ENCODE measurements around the gene SLC9A6. TPM values are rescaled to one million over a fixed set of nuclear protein-coding genes. Genes with fewer than 3 reads are reported as not detected.

The SLC9A6 gene
- total and polyA plus RNA-seq, 11 donors = 10.6 to 23.2 (median 15.6) TPM

GRCh38 chrX:136045008-136045407 lies 59.8 kb downstream of the SLC9A6 start:
- Histone ChIP-seq H3K4me3 (no peak overlapping the region), H3K27me3 (no peaks in the 10 kb centered on the region), H3K9me3 (no peaks in the 10 kb centered on the region), H3K27ac (no peak overlapping the region), H3K36me3 (peaks cover 0 to 12% (median 0%) of the 10 kb centered on the region in 9 donors), H3K4me1 (no peaks in the 10 kb centered on the region)
- 63 to 83% (median 72%) methylated on average over 5 of the region's 5 CpGs for WGBS, 4 donors
- TF ChIP-seq CTCF (IDR thresholded peaks at IDR 0.05) (no peak), POLR2A (IDR thresholded peaks at IDR 0.05) (no peak)
- no peak for DNase-seq
- intact Hi-C loops (cut with DNase I) = no loop called here
- ATAC-seq = no peak

- no peak for TF ChIP-seq POLR2A (IDR thresholded peaks at IDR 0.05)
- no peak for TF ChIP-seq CTCF (IDR thresholded peaks at IDR 0.05)
- Histone ChIP-seq H3K36me3 (peaks cover 0 to 12% (median 0%) of the 10 kb centered on the region in 9 donors), H3K4me1 (no peaks in the 10 kb centered on the region), H3K9me3 (no peaks in the 10 kb centered on the region), H3K27ac (peak overlapping the region in 2 of 12 donors; percentile 14 to 22), H3K4me3 (no peak overlapping the region), H3K27me3 (no peaks in the 10 kb centered on the region)
- intact Hi-C loops (cut with DNase I) = no loop called here
- ATAC-seq (no peak), DNase-seq (no peak)
- 60 to 67% (median 63%) methylated on average over 13 of the region's 13 CpGs for WGBS, 4 donors
Measured at GRCh38 chrX:136046295-136047015, 61.2 kb downstream of the SLC9A6 start.

- DNase-seq (no peak), ATAC-seq (no peak)
- no peaks in the 10 kb centered on the region for H3K9me3 ChIP-seq
- H3K36me3 ChIP-seq = peaks cover 0 to 12% (median 0%) of the 10 kb centered on the region in 9 donors
- intact Hi-C loops (cut with DNase I) = no loop called here
- no peak for TF ChIP-seq POLR2A (IDR thresholded peaks at IDR 0.05)
- no peak for TF ChIP-seq CTCF (IDR thresholded peaks at IDR 0.05)
- WGBS, 4 donors = 58 to 68% (median 63%) methylated on average over 2 of the region's 2 CpGs
- no peak overlapping the region for H3K4me3 ChIP-seq
- no peaks in the 10 kb centered on the region for H3K27me3 ChIP-seq
- H3K4me1 ChIP-seq = peaks cover 0 to 3% (median 0%) of the 10 kb centered on the region in 12 donors
- H3K27ac ChIP-seq = peak overlapping the region in 2 of 12 donors; percentile 9 to 22
Measured at GRCh38 chrX:136047016-136047642, 61.9 kb downstream of the SLC9A6 start.

GRCh38 chrX:136047969-136048368 lies 62.7 kb downstream of the SLC9A6 start:
- Histone ChIP-seq H3K4me3 (no peak overlapping the region), H3K27ac (no peak overlapping the region), H3K4me1 (peaks cover 0 to 4% (median 0%) of the 10 kb centered on the region in 12 donors), H3K9me3 (no peaks in the 10 kb centered on the region), H3K36me3 (peaks cover 0 to 12% (median 0%) of the 10 kb centered on the region in 9 donors), H3K27me3 (no peaks in the 10 kb centered on the region)
- no peak for TF ChIP-seq CTCF (IDR thresholded peaks at IDR 0.05)
- no peak for TF ChIP-seq POLR2A (IDR thresholded peaks at IDR 0.05)
- 66 to 93% (median 81%) methylated on average over 4 of the region's 4 CpGs for WGBS, 4 donors
- DNase-seq = no peak
- intact Hi-C loops (cut with DNase I) = no loop called here
- peak in 1 of 4 donors; percentile 29 for ATAC-seq
